MG63 (cell line): ENCODE results near the gene POU6F2. TPM values are rescaled to one million over a fixed set of nuclear protein-coding genes. Genes with fewer than 3 reads are reported as not detected.
"Not testable (repeated sequence)": the region's sequence is repeated elsewhere in the genome, so short reads cannot be mapped to it uniquely, and the experiment has no call there.

Experiments used
- DNase-seq: peaks from one replicate; pipeline ENCODE4 v3.0.0-alpha.2; 2020
- H3K27me3 ChIP-seq: fragments of 250-450 bp; sonication (Bioruptor Pico); 2 replicates; pipeline ENCODE4 v1.5.1; 2020; ENCODE audit warnings: mild to moderate bottlenecking, moderate library complexity
- H3K36me3 ChIP-seq: fragments of 250-450 bp; sonication (Bioruptor Pico); 2 replicates; pipeline ENCODE4 v1.5.1; 2020; ENCODE audit warnings: mild to moderate bottlenecking, moderate library complexity
- H3K4me3 ChIP-seq: fragments of 250-450 bp; sonication (Bioruptor Pico); 2 replicates; pipeline ENCODE4 v1.5.1; 2020; ENCODE audit warnings: mild to moderate bottlenecking, moderate library complexity
- H3K9me3 ChIP-seq: fragments of 250-450 bp; sonication (Bioruptor Pico); 2 replicates; pipeline ENCODE4 v1.5.1; 2020; ENCODE audit warnings: mild to moderate bottlenecking, moderate library complexity
- total RNA-seq: library from RNA; depleted of rRNA; stranded (reverse); fragments of >200 nt; shearing (Covaris generic); gene quantifications from 2 replicates; pipeline ENCODE4 v1.2.3, GENCODE V29; 2014; ENCODE audit warnings: low replicate concordance

The POU6F2 gene
- total RNA-seq, 1 experiment from 2014 or later = not detected

DNA sequence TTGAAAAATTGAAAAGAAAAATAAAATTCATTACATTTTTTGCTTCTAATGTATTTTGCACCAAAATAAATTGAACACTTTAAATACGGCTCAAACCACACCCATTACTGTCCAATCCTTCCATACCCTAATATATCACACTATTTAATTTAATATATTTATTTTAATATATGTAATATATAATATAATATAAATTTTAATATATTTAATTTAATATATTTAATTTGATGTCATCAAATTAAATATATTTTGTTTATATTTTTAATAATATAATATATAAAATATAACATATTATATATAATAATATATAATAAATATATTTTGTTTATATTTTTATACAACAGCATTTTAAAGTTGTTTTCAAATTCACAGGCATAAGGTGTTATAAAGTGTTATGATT is 15.7 kb upstream of the POU6F2 start:
- Histone ChIP-seq H3K9me3 (peaks cover 2% of the 10 kb centered on the region; the same call in 1 of the 2 replicates), H3K4me3 (no peak overlapping the region), H3K36me3 (no peaks in the 10 kb centered on the region), H3K27me3 (no peaks in the 10 kb centered on the region)
- no peak for DNase-seq

DNA sequence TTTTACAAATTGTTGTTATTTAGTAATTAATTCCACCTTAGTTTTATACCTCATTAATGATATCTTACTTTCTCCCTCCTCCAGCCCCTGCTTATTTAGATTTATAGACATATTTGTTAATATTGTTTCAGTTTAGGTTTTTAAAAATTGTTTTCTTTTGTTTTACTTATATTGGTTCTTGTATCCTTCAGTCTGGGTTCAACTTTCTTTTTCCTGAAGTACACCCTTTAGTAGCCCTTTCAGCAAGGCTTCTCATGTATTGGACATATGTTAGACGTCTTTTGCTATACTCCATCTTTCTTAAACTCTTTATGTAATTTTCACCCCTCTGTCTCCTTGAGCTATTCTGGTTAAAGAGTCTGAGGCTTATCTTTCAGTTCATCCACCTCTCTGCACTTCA is 12.8 kb upstream of the POU6F2 start:
- no peak overlapping the region for H3K4me3 ChIP-seq
- no peaks in the 10 kb centered on the region for H3K36me3 ChIP-seq
- 0 out of 2 replicates have a peak, but pooled peaks cover 2% of the 10 kb centered on the region for H3K27me3 ChIP-seq
- no peak for DNase-seq
- peaks cover 2% of the 10 kb centered on the region; the same call in 1 of the 2 replicates for H3K9me3 ChIP-seq

DNA sequence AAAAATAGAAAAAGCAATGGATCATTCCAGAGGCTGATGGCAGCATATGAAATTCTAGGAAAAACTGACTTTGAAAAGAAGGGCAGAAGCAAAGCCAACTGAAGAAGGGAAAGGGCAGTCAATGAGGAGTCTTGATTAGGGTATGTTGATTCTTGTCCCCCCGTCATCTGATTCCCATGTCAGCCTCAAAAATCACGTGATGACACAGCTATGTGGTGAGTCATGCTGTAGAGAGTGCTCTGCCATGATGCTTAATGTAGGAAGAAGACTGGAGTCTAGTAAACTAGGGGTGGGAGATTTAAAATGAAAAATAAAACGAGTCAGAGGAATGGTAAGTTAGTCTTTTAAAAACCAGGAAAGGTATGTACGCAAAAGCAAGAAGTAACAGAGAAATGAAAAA is 3.9 kb upstream of the POU6F2 start:
- peaks cover 18% of the 10 kb centered on the region for H3K27me3 ChIP-seq
- DNase-seq = no peak
- no peak overlapping the region for H3K4me3 ChIP-seq
- H3K9me3 ChIP-seq = no peaks in the 10 kb centered on the region
- no peaks in the 10 kb centered on the region for H3K36me3 ChIP-seq

DNA sequence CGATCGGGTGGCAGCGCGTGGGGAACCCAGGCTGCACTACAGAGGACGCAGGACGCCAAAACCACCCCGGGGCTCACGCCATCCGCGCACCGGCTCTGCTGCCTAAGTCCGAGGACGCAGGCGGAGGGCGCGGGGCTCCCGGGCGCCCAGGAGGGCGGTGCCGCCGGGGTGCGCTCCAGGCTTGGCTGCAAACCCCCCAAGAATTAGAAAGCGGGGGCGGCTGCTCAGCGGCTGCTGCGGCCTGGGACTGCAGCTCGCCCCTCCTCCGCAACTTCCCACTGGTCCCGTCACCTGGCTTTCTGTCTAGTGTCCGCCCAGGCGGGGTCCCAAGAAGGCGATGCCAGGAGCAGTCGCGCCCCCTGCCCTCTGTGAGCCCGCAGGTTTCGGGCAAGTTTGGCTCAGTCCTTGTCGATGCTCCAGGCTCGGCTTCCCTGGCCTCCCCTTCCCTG is 1.7 kb upstream of the POU6F2 start:
- DNase-seq = peak; percentile 9
- Histone ChIP-seq H3K36me3 (no peaks in the 10 kb centered on the region), H3K4me3 (no peak overlapping the region), H3K9me3 (no peaks in the 10 kb centered on the region), H3K27me3 (peaks cover 29% of the 10 kb centered on the region)

DNA sequence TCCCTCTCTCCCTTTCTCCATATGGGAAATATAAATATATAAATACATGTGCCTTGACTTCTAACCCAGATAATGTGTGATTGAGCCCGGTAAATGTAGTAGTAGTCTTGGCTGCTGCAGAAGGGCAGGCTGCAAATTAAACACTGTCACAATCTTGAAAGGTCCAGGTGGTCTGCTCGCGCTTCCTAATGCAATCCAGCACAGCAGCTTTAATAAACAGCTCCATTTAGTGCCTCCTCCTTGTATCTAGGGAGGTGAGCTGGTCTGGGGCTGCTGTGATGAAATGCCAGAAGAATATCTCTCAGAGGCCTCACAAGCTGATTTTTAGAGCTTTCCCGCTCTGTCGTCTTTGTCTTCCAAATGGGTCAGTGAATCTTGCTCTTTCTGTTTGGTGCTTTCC is 782 bp downstream of the POU6F2 start:
- Histone ChIP-seq H3K9me3 (no peaks in the 10 kb centered on the region), H3K4me3 (no peak overlapping the region), H3K36me3 (no peaks in the 10 kb centered on the region), H3K27me3 (peaks cover 34% of the 10 kb centered on the region)
- no peak for DNase-seq

DNA sequence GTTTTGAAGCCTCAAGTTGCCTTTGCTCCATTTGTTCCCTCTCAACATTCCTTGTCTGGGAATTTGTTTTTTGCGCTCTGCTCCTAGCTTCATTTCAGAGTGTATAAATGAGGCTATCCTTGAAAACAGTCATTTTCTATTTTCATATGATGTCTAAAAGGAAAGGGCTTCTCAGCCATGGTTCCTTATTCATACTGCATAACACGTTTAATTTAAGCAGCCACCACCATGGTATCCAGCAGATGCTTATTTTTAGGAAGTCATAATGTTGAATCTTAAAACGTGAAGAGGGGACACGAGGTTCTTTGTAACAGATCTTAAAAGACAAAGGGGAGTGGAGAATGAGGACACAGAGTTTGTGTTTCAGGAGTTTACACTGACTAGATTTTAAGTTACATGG is 14.5 kb downstream of the POU6F2 start:
- no peaks in the 10 kb centered on the region for H3K36me3 ChIP-seq
- H3K27me3 ChIP-seq = peaks cover 16% of the 10 kb centered on the region
- H3K9me3 ChIP-seq = no peaks in the 10 kb centered on the region
- H3K4me3 ChIP-seq = no peak overlapping the region
- DNase-seq = no peak

DNA sequence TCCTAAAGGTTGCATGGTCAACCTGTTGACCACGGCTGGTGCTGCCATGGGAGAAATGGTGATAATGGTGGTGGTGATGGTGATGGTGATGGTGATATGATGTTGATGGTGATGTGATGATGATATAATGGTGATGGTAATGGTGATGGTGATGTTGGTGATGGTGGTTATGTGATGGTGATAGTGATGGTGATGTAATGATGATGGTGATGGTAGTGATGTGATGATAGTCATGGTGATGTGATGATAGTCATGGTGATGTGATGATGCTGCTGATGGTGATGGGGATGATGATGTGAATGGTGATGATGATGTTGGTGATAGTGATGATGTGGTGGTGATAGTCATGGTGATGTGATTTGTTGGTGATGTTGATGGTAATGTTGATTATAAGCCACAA is 23.9 kb downstream of the POU6F2 start:
- no peaks in the 10 kb centered on the region for H3K36me3 ChIP-seq
- DNase-seq = no peak
- H3K4me3 ChIP-seq = no peak overlapping the region
- H3K27me3 ChIP-seq = no peaks in the 10 kb centered on the region
- H3K9me3 ChIP-seq = no peaks in the 10 kb centered on the region

DNA sequence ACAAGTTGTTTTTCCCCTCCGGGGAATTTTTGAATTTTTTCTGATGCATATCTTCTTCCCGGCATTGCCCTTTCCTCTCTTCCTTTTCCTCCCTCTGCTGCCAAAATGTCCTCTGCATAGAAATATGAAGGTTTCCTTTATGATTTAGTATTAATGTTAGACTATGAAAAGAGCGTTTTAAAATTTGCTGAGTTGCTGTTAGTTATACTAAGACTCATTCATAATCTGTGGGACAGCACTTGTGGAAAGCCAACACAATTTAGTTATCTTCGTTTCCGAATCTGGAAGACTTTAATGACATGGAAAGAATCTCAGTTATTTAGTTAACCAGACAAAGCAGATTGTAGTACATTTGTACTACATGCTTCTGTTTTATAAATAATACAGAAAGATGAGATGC is 25.0 kb downstream of the POU6F2 start:
- Histone ChIP-seq H3K4me3 (no peak overlapping the region), H3K27me3 (no peaks in the 10 kb centered on the region), H3K9me3 (no peaks in the 10 kb centered on the region), H3K36me3 (no peaks in the 10 kb centered on the region)
- no peak for DNase-seq

DNA sequence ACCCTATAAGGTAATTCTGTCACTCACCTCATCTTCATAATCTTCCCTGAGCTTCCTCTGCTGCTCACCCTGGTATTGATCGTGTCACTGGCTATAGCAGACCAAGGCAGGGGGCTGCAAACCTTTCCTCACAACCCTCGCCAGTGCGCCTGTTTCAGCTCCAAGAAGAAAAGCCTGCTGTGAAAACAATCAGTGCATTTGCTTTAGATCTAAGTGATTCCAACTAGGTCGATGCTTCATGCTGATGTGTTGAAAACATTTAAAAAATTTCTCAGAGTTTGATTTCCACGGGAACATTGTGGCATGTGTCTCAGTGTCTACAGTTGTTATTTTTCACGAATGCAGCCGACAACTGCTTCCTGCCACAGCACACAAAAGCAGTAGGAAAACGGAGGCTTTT is 27.3 kb downstream of the POU6F2 start:
- Histone ChIP-seq H3K9me3 (no peaks in the 10 kb centered on the region), H3K36me3 (no peaks in the 10 kb centered on the region), H3K4me3 (no peak overlapping the region), H3K27me3 (no peaks in the 10 kb centered on the region)
- DNase-seq = no peak

DNA sequence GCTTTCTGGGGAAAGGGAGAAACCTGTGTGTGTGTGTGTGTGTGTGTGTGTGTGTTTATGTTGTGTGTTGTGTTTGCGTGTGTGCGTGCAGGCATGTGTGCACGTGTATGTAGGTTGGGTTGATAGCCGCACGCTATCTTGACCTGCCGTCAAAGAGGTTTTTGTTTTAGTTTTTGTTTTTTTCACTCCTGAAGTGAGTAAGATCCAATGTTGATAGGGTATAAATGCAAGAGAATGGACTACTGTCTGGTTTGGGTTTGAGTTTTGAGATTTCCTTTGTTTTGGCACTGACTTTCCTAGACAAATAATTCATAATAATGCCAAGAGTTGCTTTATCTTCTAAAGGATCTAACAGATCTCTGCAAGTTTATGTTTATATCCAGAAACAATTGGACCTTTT is 27.8 kb downstream of the POU6F2 start:
- Histone ChIP-seq H3K27me3 (no peaks in the 10 kb centered on the region), H3K9me3 (no peaks in the 10 kb centered on the region), H3K4me3 (no peak overlapping the region), H3K36me3 (no peaks in the 10 kb centered on the region)
- no peak for DNase-seq

DNA sequence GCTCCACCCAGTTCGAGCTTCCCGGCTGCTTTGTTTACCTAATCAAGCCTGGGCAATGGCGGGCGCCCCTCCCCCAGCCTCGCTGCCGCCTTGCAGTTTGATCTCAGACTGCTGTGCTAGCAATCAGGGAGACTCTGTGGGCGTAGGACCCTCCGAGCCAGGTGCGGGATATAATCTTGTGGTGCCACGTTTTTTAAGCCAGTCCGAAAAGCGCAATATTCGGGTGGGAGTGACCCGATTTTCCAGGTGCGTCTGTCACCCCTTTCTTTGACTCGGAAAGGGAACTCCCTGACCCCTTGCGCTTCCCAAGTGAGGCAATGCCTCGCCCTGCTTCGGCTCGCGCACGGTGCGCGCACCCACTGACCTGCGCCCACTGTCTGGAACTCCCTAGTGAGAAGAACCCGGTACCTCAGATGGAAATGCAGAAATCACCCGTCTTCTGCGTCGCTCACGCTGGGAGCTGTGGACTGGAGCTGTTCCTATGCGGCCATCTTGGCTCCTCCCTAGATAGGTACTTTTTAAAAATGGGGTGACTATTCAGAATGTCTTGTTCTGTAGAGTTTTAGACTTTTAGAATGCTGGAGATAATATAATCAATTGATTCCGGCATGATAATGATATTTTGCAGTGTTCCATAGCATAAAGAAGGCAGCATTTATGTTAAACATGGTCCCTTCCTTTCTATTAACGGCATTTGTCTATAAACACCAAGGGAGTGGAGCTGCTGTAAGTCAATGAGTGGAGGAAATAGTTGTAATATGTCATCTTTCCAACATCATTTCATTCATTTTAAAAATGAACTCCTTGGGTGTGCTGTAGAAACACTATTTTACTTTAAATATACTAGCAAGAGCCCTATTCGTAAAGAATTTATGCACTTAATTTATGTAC is 35.6 kb downstream of the POU6F2 start:
- DNase-seq, H3K4me3 ChIP-seq, H3K27me3 ChIP-seq, H3K36me3 ChIP-seq, H3K9me3 ChIP-seq: not testable (repeated sequence)

DNA sequence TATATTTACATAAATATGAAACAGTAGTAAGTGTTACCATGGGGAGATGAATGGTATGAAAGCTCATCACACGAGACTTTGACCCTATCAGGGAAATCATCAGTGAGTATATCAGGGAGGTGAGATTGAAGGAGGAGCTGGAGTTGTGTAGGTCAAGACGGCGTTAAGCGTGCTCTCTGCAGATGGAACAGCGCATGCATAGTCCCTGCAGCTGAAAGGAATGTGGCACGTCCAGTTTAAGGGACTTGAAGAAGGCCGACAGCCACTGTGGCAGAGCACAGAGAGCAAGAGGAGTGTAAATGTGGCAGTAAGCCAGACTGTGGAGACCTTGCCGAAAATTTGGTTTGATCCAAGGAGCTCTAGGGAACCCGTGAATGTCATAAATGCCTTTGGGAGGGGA is 38.9 kb downstream of the POU6F2 start:
- no peak for DNase-seq
- Histone ChIP-seq H3K27me3 (no peaks in the 10 kb centered on the region; the same call in 1 of the 2 replicates), H3K36me3 (no peaks in the 10 kb centered on the region), H3K9me3 (no peaks in the 10 kb centered on the region), H3K4me3 (no peak overlapping the region)

DNA sequence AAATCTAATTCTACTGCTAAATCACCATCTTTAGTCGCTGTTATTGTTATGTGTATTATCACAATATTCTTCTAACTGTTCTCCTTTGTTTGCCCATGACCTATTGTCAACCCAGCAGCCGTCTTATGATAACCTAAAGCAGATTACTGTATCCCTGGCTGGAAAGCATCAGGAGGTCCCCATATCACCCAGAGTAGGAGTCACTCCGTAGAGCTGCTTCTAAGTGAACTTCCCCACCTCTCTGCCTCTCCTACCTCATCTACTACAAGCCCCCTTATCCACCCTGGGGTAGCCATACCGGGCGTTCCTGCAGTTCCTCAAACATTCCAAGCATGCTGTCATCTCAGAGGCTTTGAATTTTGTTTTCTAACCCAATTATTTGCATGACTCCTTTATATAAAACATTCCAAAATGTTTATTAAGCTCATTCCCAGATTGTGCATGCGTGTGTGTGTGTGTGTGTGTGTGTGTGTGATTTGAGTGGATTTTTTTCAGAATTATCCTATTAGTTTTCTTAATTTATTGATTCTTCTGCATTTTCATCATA is 39.7 kb downstream of the POU6F2 start:
- Histone ChIP-seq H3K4me3 (no peak overlapping the region), H3K9me3 (no peaks in the 10 kb centered on the region), H3K27me3 (no peaks in the 10 kb centered on the region; the same call in 1 of the 2 replicates), H3K36me3 (no peaks in the 10 kb centered on the region)
- DNase-seq = no peak

DNA sequence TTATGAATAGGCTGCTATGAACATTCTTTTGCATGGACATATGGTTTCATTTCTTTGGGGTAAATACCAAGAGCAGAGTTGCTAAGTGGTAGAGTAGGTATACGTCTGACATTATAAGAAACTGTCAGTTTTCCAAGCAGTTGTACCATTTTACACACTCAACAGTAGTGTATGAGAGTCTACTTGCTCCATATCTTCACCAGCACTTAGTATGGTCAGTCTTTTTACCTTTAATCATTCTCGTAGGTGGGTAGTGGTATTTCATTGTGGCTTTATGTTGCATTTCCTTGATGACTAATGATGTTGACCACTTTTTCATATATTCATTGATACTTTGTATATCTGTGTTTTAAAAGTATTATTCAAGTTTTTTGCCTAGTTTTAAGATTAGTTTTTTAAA is 45.1 kb downstream of the POU6F2 start:
- no peak overlapping the region for H3K4me3 ChIP-seq
- no peaks in the 10 kb centered on the region; the same call in 1 of the 2 replicates for H3K27me3 ChIP-seq
- no peaks in the 10 kb centered on the region for H3K36me3 ChIP-seq
- DNase-seq = no peak
- 0 out of 2 replicates have a peak, but pooled peaks cover 4% of the 10 kb centered on the region for H3K9me3 ChIP-seq

DNA sequence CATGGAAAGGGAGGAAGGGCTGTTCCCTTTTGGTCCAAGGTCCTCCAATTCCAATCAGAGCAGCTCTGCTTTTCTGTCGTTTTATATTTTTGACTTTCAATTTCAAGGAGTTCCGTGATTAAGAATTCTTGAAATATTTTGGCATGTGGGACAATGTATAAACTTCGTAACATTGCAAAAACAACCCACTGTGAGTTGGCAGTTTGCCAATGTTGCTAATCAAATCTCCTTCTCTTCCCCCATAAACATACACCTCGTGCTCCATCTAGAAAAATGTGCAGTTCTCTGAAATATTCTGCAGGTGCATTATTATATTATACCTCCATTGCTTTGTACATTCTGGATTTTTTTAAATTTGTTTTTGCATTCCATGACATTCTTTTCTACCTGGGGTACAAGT is 49.8 kb downstream of the POU6F2 start:
- Histone ChIP-seq H3K9me3 (0 out of 2 replicates have a peak, but pooled peaks cover 4% of the 10 kb centered on the region), H3K36me3 (no peaks in the 10 kb centered on the region), H3K4me3 (no peak overlapping the region), H3K27me3 (no peaks in the 10 kb centered on the region)
- no peak for DNase-seq

DNA sequence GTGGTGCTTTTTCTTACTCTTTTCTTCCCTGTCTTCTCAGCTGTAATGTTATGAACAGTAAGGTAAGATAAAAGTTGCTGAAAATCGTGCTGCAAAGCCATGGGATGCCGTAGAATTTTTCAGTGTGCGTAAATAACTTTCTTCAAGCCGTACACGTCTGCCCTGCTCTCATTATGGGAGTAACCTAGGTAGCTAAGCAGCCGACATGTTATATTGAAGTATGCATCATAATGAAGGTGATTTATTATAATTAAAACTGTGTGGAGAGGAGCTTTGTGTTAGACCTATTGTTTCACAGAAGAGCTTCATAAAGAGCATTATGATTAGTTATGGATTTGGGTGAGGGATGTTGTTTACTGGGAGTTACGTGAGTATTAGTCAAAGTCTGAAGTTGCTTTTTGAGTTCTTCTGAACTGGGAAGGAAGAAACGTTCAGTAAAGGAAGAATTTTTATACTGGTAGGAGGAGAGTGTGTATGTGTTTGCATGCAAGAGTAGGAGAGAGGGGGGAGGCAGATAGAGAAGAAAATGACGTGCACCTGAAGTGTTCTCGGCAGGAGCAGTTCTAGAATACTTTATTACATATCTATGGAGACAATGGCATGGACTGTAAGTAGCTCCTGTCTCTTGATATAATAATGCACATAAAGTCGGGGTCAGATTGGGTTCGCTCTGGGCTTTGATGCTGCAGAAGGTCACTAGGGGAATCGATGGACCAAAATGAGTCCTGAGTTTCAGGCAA is 56.3 kb downstream of the POU6F2 start:
- H3K4me3 ChIP-seq = no peak overlapping the region
- no peaks in the 10 kb centered on the region for H3K27me3 ChIP-seq

DNA sequence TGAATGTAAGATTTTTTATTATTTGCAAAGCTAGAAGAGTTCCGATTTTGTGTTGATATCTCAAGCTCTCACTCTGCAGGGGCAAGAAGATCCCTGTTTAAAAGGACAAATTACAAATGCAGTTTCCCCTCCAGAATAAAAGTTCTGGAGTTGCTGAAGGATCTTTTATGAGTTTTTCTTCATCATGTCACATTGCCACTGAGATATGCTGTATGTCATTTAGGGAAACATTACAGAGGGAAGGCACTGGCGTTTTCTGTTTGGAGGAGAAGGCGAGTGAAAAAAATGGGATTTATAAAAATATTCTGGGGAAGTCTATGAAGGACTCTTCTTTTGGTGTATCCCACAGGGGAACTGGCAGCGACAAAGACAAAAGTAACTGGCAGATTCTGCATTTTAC is 57.4 kb downstream of the POU6F2 start:
- no peak overlapping the region for H3K4me3 ChIP-seq
- no peaks in the 10 kb centered on the region for H3K9me3 ChIP-seq
- H3K36me3 ChIP-seq = no peaks in the 10 kb centered on the region
- no peak for DNase-seq
- no peaks in the 10 kb centered on the region for H3K27me3 ChIP-seq

More for the DNA sequence above, 56.3 kb downstream of the POU6F2 start:
- Histone ChIP-seq H3K9me3 (no peaks in the 10 kb centered on the region), H3K36me3 (no peaks in the 10 kb centered on the region)
- DNase-seq = no peak
